ENCODE results near the gene ABCA5.

DNA sequence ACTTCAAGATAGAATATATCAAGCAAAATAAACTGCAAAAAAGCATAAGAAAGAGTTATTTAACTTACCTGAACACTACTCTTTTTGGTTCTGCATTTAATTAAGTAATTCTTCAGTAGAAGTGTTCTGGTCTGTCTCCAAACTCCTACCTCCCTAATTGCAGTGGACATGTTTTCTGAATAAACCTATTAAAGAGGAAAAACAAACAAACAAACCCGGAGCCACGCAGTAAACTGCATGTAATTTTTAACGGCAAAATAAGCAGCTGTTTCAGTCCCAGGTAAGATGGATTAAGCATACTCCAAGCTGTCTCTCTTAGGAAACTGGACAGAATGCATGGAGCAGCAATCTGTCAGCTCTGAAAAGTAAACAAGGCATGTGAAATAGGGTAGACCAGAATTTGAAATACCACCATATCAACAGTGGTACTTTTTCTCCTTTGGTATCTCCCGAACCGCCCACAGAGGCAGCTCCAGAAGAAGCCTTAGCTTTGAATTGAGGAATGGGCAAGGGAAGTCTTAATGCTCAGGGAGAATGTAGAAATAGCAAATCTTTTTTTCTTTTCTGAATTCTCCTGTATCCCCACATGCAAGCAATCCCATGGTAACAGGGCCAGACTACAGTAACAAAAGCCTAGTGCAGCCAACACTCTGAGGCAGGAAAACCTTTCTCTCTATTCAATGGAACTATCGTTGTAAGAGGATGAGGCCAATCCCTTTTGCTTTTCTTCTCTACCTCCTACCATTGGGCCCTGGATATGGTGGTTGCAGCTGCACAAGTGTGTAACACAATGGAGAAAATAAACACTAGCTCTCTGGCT is 12.5 kb downstream of the ABCA5 start:
- TF ChIP-seq, protein P1, sequence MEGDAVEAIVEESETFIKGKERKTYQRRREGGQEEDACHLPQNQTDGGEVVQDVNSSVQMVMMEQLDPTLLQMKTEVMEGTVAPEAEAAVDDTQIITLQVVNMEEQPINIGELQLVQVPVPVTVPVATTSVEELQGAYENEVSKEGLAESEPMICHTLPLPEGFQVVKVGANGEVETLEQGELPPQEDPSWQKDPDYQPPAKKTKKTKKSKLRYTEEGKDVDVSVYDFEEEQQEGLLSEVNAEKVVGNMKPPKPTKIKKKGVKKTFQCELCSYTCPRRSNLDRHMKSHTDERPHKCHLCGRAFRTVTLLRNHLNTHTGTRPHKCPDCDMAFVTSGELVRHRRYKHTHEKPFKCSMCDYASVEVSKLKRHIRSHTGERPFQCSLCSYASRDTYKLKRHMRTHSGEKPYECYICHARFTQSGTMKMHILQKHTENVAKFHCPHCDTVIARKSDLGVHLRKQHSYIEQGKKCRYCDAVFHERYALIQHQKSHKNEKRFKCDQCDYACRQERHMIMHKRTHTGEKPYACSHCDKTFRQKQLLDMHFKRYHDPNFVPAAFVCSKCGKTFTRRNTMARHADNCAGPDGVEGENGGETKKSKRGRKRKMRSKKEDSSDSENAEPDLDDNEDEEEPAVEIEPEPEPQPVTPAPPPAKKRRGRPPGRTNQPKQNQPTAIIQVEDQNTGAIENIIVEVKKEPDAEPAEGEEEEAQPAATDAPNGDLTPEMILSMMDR (IDR thresholded peaks at IDR 0.05): no peak
- TF ChIP-seq POLR2A (IDR thresholded peaks at IDR 0.05) (no peak), EP300 (IDR thresholded peaks at IDR 0.05) (no peak)
